Stimulated activated memory B cell treated with anti-CD40 and anti-IgM and Interleukin-4, amounts not matched to agents 10 μg/mL and 1 μg/mL and 100 μg/mL, for 72 hours (primary cell): ENCODE measurements around the gene FBXL12.

Experiments
- ATAC-seq: fragments of 150-1000 bp; cut with Tn5 transposase; 2 replicates; pipeline ENCODE4 v1.10.0; 2021
- H3K27ac Mint-ChIP-seq: one replicate; pipeline ENCODE4 v1.8.0; 2022; ENCODE audit warnings: mild to moderate bottlenecking, mixed read lengths
- H3K27me3 Mint-ChIP-seq: one replicate; pipeline ENCODE4 v1.8.0; 2022; ENCODE audit warnings: mixed read lengths
- H3K36me3 Mint-ChIP-seq: one replicate; pipeline ENCODE4 v1.8.0; 2022; ENCODE audit warnings: mixed read lengths
- H3K4me1 Mint-ChIP-seq: one replicate; pipeline ENCODE4 v1.8.0; 2022; ENCODE audit warnings: mixed read lengths
- H3K4me3 Mint-ChIP-seq: one replicate; pipeline ENCODE4 v1.8.0; 2022; ENCODE audit warnings: mild to moderate bottlenecking, moderate library complexity, mixed read lengths
- H3K9me3 Mint-ChIP-seq: one replicate; pipeline ENCODE4 v1.8.0; 2022; ENCODE audit warnings: mixed read lengths

The FBXL12 gene, protein sequence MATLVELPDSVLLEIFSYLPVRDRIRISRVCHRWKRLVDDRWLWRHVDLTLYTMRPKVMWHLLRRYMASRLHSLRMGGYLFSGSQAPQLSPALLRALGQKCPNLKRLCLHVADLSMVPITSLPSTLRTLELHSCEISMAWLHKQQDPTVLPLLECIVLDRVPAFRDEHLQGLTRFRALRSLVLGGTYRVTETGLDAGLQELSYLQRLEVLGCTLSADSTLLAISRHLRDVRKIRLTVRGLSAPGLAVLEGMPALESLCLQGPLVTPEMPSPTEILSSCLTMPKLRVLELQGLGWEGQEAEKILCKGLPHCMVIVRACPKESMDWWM

DNA sequence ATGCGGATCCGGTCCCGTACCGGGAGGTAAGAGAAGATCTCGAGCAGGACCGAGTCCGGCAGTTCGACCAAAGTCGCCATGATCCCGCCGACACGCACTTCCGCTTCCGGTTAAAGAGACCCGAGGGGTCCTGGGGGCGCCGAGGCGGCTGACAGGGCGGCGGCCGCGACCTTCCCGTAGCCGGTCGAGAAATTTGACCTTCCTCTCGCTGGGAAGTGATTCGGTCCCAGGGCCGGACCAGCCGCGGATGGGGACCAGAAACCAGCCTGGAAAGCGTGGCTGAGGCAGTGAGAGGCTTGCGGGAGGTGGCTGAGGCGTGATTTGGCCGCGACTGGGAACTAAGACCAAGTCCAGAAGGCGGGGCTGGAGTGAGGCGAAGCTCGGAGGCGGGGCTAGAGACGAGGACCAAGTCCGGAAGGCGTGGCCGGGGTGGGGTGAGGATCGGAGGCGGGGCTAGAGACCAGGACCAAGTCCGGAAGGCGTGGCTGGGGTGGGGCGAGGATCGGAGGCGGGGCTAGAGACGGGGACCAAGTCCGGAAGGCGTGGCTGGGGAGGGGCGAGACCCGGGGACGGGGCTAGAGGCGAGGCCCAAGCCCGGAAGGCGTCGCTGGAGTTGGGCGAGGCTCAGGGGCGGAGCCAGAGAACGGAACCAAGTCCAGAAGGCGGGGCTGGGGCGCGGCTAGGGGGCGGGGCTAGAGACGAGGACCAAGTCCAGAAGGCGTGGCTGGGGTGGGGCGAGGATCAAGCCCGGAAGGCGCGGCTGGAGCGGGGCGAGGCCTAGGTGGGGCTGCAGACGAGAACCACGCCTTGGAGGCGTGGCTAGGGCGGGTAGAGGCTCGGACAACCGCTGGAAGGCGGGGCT is at the start of gene FBXL12:
Gene FBXL12, minus strand, starts transcription at position 346 of the 862 bp plus-strand sequence. Its CDS starts 266 bp downstream, at position 80.
- Mint-ChIP-seq H3K9me3 (no peaks in the 10 kb centered on the region), H3K27me3 (no peaks in the 10 kb centered on the region), H3K36me3 (peaks cover 29% of the 10 kb centered on the region), H3K4me3 (peak within 1 kb of the TSS; percentile 86), H3K4me1 (peaks cover 13% of the 10 kb centered on the region), H3K27ac (peak within 1 kb of the TSS; percentile 82)
- ATAC-seq = peak; percentile 97

DNA sequence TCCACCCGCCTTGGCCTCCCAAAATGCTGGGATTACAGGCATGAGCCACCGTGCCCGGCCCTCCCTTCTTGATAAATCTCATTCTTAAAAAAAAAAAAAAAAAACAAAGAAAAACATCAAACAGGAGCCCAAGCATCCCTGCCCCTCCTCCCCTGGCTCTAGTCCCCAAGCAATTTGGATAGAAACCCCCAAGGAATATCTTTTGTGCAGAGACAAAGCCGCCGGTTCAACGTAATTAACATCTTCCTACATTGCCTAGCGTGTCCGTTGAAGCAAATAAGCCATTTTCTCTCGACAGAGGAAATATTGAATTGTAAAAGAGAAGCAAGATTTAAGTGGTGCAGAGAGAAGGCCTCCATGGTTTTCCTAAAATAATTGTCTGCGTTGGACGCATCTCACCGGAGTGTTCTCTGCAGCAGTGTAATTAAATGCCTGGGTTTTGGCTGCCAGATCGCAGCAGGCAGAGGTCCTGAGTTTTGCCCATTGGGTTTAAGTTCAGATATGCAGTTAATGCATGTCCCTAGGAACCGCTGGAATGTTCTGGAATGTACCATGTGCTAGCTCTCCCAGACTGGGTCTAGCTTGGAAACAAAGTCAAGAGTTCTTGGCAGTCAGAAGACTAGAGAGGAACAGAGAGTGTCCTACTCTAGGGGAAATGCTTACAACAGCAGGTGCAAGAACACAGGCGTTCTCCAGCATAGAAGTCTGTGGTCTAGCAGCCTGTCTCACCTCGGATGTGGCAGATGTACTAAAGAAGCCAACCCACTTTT is 47.0 kb upstream of the FBXL12 start:
- Mint-ChIP-seq H3K36me3 (no peaks in the 10 kb centered on the region), H3K27ac (no peak overlapping the region), H3K4me3 (no peak overlapping the region), H3K4me1 (no peaks in the 10 kb centered on the region), H3K9me3 (no peaks in the 10 kb centered on the region), H3K27me3 (peaks cover 21% of the 10 kb centered on the region)
- no peak for ATAC-seq

DNA sequence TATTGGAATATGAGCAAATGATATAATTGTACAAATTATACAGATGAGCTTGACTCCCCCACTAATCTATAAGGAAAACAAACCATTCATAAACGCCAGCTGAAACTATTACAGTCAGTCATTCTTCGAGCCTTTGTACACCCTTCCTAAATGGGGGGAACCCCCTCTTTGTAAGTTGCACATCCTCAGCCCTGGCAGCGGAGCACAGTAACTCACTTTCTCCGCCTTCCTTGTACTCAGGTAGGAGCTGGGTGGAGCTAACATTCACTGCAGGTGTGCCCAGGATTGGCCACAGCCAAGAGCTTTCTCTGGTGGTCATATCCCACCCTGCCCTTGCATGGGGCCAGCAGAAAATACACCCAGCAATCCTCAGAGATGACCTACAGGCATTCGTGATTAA is 44.9 kb upstream of the FBXL12 start:
- H3K4me1 Mint-ChIP-seq = no peaks in the 10 kb centered on the region
- no peak overlapping the region for H3K27ac Mint-ChIP-seq
- H3K4me3 Mint-ChIP-seq = no peak overlapping the region
- H3K27me3 Mint-ChIP-seq = peaks cover 29% of the 10 kb centered on the region
- no peaks in the 10 kb centered on the region for H3K36me3 Mint-ChIP-seq
- no peak for ATAC-seq
- no peaks in the 10 kb centered on the region for H3K9me3 Mint-ChIP-seq

DNA sequence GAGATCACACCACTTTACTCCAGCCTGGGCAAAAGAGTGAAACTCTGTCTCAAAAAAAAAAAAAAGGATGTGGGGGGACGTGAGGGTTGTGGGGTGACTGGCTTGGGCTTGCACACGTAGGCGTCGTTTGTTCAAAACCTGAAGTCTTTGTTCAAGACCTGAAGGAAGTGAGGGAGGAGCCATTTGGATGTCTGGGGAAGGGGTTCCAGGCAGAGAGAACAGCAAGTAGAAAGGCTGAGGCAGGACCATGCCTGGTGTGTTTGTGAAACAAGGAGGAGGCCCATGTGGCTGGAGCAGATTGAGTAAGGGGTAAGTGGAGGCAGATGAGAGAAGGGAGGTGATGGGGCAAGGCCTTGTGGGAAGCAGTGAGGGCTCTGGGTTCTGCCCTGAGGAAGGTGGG is 44.1 kb upstream of the FBXL12 start:
- no peak overlapping the region for H3K4me3 Mint-ChIP-seq
- peaks cover 6% of the 10 kb centered on the region for H3K4me1 Mint-ChIP-seq
- no peak overlapping the region for H3K27ac Mint-ChIP-seq
- no peak for ATAC-seq
- peaks cover 29% of the 10 kb centered on the region for H3K27me3 Mint-ChIP-seq
- no peaks in the 10 kb centered on the region for H3K36me3 Mint-ChIP-seq
- H3K9me3 Mint-ChIP-seq = no peaks in the 10 kb centered on the region

DNA sequence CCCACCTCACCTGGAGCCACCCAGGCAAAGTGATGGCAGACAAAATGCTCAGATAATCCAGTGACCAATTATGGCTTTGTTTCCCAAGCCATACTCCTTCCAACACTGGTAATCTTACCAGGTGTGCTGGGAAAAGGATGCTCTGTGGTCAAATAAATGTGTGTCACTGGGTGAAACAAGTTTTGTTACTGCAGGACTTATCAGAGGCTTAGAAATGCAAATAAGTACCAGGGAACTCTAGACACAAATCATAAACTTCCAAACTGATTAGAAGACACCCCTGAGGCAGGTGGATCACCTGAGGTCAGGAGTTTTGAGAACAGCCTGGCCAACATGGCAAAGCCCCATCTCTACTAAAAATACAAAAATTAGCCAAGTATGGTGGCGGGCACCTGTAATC is 42.6 kb upstream of the FBXL12 start:
- Mint-ChIP-seq H3K36me3 (no peaks in the 10 kb centered on the region), H3K9me3 (no peaks in the 10 kb centered on the region), H3K4me3 (no peak overlapping the region), H3K4me1 (peaks cover 21% of the 10 kb centered on the region), H3K27ac (no peak overlapping the region), H3K27me3 (peaks cover 29% of the 10 kb centered on the region)
- ATAC-seq = no peak

DNA sequence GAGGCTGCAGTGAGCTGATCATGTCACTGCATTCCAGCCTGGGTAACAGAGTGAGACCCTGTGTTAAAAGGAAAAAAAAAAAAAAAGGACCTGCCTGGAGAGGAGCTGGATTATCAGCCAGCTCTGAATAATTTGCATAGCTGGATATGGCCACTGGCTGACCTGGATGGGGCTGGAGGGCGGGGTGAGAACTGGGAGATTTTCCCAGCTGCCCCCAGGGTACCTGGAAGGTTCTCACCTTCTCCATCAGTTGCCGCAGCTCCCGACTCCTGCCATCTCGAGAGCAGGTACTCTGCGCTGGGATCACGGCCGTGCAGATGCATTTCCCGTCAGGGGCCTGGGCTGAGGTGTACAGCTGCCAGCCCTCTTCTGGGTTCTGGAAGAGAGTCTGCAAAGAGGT is 41.5 kb upstream of the FBXL12 start:
- ATAC-seq = no peak
- H3K36me3 Mint-ChIP-seq = no peaks in the 10 kb centered on the region
- H3K9me3 Mint-ChIP-seq = no peaks in the 10 kb centered on the region
- H3K27me3 Mint-ChIP-seq = peaks cover 29% of the 10 kb centered on the region
- peaks cover 22% of the 10 kb centered on the region for H3K4me1 Mint-ChIP-seq
- H3K27ac Mint-ChIP-seq = no peak overlapping the region
- H3K4me3 Mint-ChIP-seq = no peak overlapping the region

DNA sequence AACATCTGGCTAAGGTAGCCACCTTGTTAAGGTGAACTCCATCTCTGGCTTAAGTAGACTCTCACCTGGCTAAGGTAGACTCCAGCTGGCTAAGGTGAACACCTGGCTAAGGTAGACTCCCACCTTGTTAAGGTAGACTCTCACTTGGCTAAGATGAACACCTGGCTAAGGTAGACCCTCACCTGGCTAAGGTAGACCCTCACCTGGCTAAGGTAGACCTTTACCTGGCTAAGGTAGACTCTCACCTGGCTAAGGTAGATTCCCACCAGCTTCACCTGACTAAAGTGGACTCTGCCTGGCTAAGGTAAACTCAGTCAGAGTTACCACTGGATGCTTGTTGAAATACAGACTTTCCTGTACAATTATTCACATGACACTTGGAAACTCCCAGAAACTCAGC is 39.9 kb upstream of the FBXL12 start:
- peaks cover 22% of the 10 kb centered on the region for H3K27me3 Mint-ChIP-seq
- H3K9me3 Mint-ChIP-seq = peaks cover 3% of the 10 kb centered on the region
- no peak overlapping the region for H3K4me3 Mint-ChIP-seq
- ATAC-seq = no peak
- peaks cover 6% of the 10 kb centered on the region for H3K36me3 Mint-ChIP-seq
- no peak overlapping the region for H3K27ac Mint-ChIP-seq
- peaks cover 22% of the 10 kb centered on the region for H3K4me1 Mint-ChIP-seq

DNA sequence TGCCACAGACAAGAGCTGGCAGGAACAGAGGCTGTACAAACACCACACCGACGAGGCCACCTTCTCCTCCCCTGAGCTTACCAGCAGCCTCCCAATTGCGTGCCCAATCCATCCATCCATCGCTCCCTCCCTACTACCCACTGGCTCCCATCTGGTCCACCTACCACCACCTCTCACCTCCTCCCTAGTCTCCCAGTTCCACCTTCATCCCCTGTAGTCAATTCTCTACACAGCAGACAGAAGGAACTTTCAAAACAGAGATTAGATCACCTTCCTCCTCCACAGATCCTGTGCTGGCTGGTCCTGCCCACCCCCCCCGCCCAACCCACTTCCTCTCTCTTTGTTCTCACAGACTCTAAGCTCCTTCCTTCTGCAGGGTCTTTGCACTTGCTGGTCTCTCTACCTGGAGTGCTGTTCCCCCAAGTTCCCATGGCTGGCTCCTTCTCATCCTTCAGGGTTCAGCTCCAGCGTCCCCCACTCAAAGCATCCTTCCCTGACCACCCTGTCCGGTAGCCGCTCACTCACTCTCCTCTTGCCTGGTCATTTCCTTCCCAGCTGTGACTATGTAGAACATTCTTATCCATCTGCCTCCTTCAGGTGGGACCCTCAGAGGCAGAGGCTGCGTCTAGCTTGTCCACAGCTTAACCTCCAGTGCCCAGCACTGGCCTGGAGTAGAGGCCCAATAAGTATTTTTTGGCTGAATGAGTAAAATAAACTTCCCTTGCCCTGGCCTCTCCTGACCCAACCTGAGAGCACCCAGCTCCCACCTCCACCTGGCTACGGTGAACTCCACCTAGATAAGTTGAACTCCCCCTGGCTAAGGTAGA is 39.3 kb upstream of the FBXL12 start:
- ATAC-seq = peak; percentile 53
- H3K9me3 Mint-ChIP-seq = peaks cover 4% of the 10 kb centered on the region
- peaks cover 22% of the 10 kb centered on the region for H3K4me1 Mint-ChIP-seq
- H3K27ac Mint-ChIP-seq = no peak overlapping the region
- H3K27me3 Mint-ChIP-seq = peaks cover 22% of the 10 kb centered on the region
- H3K36me3 Mint-ChIP-seq = peaks cover 11% of the 10 kb centered on the region
- no peak overlapping the region for H3K4me3 Mint-ChIP-seq

DNA sequence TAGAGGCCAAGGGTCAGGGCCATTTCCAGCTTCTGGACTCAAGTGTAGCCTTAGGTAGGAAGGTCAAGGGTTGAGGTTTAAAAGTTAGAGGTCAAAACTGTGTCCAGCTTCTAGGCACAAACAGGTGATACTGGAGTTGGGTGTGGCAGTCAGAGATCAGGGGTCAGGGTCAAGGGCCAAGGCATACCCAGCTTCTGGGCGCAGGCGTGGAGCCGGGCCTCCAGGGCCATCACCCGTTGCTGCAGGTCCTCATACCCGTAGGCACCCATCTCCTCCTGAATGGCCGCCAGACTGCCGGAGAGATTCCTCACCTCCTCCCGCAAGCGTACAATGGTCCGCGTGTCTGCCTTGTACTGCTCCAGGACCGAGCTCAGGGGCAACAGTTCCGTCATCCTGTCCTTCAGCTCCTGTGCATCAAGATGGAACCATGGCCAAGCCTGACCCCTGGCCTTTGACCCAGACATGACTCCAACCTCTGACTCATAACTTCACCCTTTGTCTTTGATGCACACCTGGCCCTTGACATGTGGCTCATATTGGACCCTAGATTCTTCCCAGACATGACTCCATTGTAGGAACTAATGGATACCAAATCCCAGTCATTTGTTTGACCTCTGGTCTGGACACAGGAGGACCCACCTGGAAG is 38.3 kb upstream of the FBXL12 start:
- Mint-ChIP-seq H3K36me3 (peaks cover 18% of the 10 kb centered on the region), H3K4me3 (no peak overlapping the region), H3K4me1 (peaks cover 22% of the 10 kb centered on the region), H3K9me3 (peaks cover 4% of the 10 kb centered on the region), H3K27ac (no peak overlapping the region), H3K27me3 (peaks cover 21% of the 10 kb centered on the region)
- ATAC-seq = no peak

DNA sequence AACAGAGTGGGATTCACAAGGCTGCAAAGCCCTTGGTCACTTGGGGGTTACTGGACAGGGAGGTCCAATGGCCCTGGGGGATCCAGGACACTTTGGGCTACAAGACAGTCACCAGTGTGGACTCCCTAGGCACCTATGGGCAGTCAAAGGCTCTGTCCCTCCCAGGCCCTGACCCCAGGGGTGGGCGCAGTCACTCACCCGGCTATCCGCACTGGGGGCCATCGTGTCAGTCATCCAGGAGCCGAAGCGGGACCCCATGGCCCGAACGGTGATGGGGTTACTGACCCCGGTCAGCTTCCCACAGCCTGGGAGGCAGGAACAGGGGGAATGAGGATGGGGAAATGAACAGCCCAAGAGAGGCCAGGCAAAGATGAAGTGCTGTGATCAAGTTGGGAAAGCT is 37.7 kb upstream of the FBXL12 start:
- Mint-ChIP-seq H3K4me3 (no peak overlapping the region), H3K4me1 (peaks cover 22% of the 10 kb centered on the region), H3K36me3 (peaks cover 22% of the 10 kb centered on the region), H3K9me3 (peaks cover 4% of the 10 kb centered on the region), H3K27ac (no peak overlapping the region), H3K27me3 (peaks cover 15% of the 10 kb centered on the region)
- ATAC-seq = no peak

DNA sequence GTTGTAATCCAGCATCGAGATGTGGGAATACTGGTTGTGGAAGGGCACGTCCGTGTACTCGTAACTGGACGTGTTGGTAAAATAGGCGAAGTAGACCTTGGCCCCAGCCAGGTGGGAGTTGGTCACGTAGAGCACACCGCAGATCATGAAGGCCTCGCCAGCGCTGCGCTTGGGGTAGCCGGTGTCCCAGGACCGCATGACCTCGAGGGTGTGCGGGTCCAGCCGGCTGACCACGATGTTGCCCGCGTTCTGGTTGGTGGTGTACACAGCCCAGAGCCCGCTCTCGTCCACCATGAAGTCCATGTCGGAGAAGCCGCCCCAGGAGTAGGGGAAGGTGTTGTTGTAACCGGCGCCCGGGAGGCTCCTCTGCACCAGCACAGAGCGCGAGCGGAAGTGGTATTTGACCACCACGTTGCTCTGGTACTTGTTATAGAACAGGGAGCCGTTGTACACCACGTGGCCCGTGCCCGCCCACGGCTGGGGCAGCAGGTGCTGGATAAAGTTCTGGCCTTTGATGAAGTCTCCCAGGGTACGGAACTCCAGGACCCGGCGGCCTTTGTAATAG is 35.5 kb upstream of the FBXL12 start:
- H3K27ac Mint-ChIP-seq = no peak overlapping the region
- H3K9me3 Mint-ChIP-seq = peaks cover 4% of the 10 kb centered on the region
- ATAC-seq = no peak
- no peak overlapping the region for H3K4me3 Mint-ChIP-seq
- peaks cover 22% of the 10 kb centered on the region for H3K36me3 Mint-ChIP-seq
- peaks cover 22% of the 10 kb centered on the region for H3K4me1 Mint-ChIP-seq
- peaks cover 4% of the 10 kb centered on the region for H3K27me3 Mint-ChIP-seq

DNA sequence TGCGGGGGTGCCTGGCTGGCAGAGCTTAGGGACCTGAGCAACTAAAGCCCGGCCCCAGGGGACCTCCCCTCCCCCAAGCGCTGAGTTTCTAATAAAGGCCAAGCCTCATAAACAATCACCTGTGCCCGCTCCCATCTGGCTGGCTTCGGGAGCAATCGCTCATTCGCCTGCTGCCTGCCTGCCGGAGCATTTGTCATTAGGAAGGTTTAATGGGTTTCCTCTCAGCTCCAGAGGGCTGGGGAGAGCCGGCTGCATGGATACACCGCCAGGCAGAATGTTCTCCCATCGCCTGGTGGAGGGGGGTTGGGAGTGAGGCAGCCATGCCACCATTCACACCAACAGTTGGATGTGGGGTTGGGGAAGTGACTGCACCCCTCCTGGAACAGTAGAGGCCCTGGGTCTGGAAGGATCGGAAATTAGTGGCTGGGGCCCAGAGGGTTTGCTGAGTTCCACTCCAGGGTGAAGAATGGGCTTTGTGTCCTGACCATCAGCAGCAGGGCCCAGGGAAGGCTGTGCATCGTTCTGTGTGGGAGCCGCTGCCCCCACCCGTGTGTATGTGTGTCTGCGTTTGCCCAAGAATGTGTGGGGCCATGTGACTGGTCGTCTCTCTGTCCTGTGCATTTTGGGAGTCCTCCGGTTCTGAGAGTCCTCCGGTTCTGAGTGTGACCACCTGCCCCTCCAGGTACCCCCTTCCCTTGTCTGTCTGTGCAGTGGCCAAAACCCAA is 31.5 kb upstream of the FBXL12 start:
- H3K27me3 Mint-ChIP-seq = no peaks in the 10 kb centered on the region
- H3K4me3 Mint-ChIP-seq = no peak overlapping the region
- peaks cover 4% of the 10 kb centered on the region for H3K9me3 Mint-ChIP-seq
- no peak for ATAC-seq
- peaks cover 38% of the 10 kb centered on the region for H3K36me3 Mint-ChIP-seq
- peaks cover 10% of the 10 kb centered on the region for H3K4me1 Mint-ChIP-seq
- no peak overlapping the region for H3K27ac Mint-ChIP-seq

DNA sequence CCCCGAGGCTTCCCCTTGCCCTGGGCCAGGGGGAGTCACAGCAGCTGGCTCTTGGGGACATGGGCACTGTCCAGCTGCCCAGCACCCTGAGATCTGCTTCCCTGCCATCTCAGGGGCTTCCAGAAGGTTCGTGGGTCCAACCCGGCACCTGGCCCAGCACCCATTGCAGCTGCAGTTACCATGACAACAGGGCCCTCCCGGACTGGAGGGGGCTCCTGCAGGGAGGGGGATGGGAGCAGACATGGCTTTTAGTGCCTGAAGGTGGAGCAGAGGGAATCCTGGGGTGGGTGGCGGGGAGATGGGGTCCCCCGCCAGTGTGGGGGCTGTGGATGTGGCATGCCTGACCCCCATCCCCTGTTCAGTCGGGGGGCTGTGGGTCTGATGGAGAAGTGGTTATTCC is 30.9 kb upstream of the FBXL12 start:
- peaks cover 4% of the 10 kb centered on the region for H3K9me3 Mint-ChIP-seq
- H3K27ac Mint-ChIP-seq = no peak overlapping the region
- peaks cover 16% of the 10 kb centered on the region for H3K4me1 Mint-ChIP-seq
- H3K36me3 Mint-ChIP-seq = peaks cover 44% of the 10 kb centered on the region
- H3K4me3 Mint-ChIP-seq = no peak overlapping the region
- H3K27me3 Mint-ChIP-seq = no peaks in the 10 kb centered on the region
- no peak for ATAC-seq
